Heart left ventricle (tissue), 13 donors: Measurements from ENCODE around the gene GRK5.

Experiments
- POLR2A ChIP-seq, 2 donors: fragments of 450-650 bp; IDR thresholded peaks; one replicate each; pipeline ENCODE4 v1.6.1; 2017; ENCODE audit warnings: antibody characterized with exemption in 2 of 2, mild to moderate bottlenecking in 2 of 2, moderate library complexity in 2 of 2
- TF ChIP-seq, protein P1 (sequence below), 12 donors: fragments of 200-600 bp; sonication (generic) in 4 of 12; IDR thresholded peaks; one replicate each; pipeline versions ENCODE4 v1.5.0 to v1.8.0; 2018 to 2022; ENCODE audit warnings: antibody characterized with exemption in 12 of 12, mild to moderate bottlenecking in 5 of 12
- donor health status: ischemic (EF 13 %, LVEDD 7.1; RV severe dilation, severe dysfunction).
- donor health status: DM: no; HTN: yes; CAD: no.
- donor health status: DM: no; HTN: no; CAD: no.
- donor health status: ischemic (EF 25% LVEDD 6.9; RV normal size, moderate dysfunction).
- donor health status: ischemic (EF 25% LVEDD 5.7; RV mildly dilated, moderate dysfunction).
- donor health status: ischemic (EF 35%, LVEDD 5.7; RV mildly dilated, moderate dysfunction).
- donor health status: nonischemic (EF 11% LVEDD 7.7; RV severe dilation, severe dysfunction).
- donor health status: DM: yes; HTN: yes; CAD: no.
- donor health status: PGD.
- donor health status: ischemic (EF 29% LVEDD 5.4; RV normal size, mild dysfunction).
- donor health status: nonischemic (EF 23%, LVEDD 6.1; RV moderate dilation, normal function).

DNA sequence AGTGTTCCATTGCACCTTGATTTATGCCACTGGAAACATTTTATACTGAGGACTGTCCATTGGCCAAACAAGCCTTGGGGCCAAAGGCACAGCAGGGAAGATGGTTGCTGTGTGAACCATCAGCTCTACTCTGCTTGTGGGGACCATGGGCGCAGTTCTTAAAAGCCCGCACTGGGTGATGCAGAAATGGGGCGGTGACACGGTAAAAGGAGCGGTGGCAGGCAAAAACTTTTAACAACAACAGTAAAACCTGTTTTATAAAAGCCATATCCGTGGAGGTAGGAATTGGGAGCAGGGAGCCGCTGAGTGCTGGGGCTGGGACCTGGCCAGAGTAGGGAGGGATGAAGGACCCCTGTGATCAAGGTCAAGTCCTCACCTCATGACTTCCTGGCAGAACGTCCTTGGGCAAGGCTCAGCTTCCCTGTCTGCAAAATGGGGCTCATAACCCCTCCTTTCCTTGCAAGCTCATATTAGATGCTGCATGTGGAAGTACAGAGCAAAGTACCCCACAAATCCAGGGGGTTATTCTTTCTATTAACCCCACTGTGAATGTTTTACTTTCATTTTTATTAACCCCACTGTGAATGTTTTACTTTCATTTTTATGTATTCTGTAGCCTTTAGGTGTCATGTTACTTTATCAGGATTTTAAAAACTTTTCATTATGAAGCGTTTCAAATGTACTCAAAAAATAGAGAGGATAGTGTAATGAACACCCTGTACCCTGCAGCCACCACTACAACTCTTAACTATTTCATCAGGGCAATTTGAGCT is 78.3 kb downstream of the GRK5 start:
- TF ChIP-seq POLR2A (IDR thresholded peaks at IDR 0.05): no peak
- TF ChIP-seq, protein P1, sequence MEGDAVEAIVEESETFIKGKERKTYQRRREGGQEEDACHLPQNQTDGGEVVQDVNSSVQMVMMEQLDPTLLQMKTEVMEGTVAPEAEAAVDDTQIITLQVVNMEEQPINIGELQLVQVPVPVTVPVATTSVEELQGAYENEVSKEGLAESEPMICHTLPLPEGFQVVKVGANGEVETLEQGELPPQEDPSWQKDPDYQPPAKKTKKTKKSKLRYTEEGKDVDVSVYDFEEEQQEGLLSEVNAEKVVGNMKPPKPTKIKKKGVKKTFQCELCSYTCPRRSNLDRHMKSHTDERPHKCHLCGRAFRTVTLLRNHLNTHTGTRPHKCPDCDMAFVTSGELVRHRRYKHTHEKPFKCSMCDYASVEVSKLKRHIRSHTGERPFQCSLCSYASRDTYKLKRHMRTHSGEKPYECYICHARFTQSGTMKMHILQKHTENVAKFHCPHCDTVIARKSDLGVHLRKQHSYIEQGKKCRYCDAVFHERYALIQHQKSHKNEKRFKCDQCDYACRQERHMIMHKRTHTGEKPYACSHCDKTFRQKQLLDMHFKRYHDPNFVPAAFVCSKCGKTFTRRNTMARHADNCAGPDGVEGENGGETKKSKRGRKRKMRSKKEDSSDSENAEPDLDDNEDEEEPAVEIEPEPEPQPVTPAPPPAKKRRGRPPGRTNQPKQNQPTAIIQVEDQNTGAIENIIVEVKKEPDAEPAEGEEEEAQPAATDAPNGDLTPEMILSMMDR (IDR thresholded peaks at IDR 0.05): no peak
